PC-9 (cell line): ENCODE measurements around the gene OXCT1.

ENCODE experiments used
- EZH2 ChIP-seq: fragments of 200-600 bp; sonication (generic); IDR thresholded peaks from 2 replicates; pipeline ENCODE4 v1.8.0; 2017; ENCODE audit warnings: antibody characterized with exemption, low read depth
- TF ChIP-seq, protein P1 (sequence below): fragments of 200-600 bp; sonication (generic); conservative IDR thresholded peaks from 2 replicates; pipeline ENCODE4 v1.6.1; 2017; ENCODE audit warnings: mixed run types, antibody characterized with exemption, mild to moderate bottlenecking, moderate library complexity

DNA sequence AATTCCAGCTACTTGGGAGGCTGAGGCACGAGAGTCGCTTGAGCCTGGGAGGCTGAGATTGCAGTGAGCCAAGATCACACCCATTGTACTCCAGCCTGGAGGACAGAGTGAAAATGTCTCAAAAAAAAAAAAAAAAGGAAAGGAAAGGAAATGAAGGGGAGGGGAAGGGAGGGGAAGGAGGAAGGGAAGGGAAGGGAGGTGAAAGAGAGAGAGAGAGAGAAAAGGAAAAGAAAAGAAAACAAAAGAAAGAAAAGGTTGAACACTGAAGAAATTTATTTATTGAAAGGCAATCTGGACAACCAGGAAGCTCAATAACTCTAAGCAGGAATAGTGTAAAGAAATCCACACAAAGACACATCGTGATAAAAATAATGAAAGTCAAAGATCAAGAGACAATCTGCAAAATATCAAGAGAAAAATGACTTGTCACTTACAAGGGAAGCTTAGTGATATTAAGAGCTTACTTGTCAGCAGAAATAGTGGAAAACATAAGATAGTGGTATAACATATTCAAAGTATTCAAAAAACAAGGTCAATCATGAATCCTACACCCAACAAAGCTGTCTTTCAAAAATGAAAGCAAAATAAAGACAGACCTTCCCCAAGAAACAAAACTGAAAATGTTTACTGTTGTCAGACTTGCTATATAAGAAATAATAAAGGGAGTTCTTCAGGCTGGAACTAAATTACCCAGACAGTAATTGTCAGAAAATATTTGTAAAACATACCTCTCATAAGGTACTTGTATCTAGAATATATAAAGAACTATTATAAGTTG is 23.0 kb upstream of the OXCT1 start:
- TF ChIP-seq, protein P1, sequence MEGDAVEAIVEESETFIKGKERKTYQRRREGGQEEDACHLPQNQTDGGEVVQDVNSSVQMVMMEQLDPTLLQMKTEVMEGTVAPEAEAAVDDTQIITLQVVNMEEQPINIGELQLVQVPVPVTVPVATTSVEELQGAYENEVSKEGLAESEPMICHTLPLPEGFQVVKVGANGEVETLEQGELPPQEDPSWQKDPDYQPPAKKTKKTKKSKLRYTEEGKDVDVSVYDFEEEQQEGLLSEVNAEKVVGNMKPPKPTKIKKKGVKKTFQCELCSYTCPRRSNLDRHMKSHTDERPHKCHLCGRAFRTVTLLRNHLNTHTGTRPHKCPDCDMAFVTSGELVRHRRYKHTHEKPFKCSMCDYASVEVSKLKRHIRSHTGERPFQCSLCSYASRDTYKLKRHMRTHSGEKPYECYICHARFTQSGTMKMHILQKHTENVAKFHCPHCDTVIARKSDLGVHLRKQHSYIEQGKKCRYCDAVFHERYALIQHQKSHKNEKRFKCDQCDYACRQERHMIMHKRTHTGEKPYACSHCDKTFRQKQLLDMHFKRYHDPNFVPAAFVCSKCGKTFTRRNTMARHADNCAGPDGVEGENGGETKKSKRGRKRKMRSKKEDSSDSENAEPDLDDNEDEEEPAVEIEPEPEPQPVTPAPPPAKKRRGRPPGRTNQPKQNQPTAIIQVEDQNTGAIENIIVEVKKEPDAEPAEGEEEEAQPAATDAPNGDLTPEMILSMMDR = no peak
- no peak for TF ChIP-seq EZH2
